HepG2 (cell line): ENCODE measurements around the gene ADAMTSL4. TPM values are rescaled to one million over a fixed set of nuclear protein-coding genes. Genes with fewer than 3 reads are reported as not detected.

Experiments
- CAMTA2 ChIP-seq: sonication (generic); formaldehyde crosslinking; IDR thresholded peaks from 2 replicates; pipeline ENCODE4 v1.4.0; 2020; ENCODE audit warnings: mild to moderate bottlenecking, missing genetic modification reagents, borderline replicate concordance
- GATA4 ChIP-seq: sonication (generic); IDR thresholded peaks from 2 replicates; pipeline ENCODE4 v1.6.1; 2016; ENCODE audit warnings: antibody characterized with exemption, low read depth, borderline replicate concordance
- HIVEP1 ChIP-seq: sonication (generic); formaldehyde crosslinking; IDR thresholded peaks from 2 replicates; pipeline ENCODE4 v1.4.0; 2020; ENCODE audit warnings: mild to moderate bottlenecking, missing genetic modification reagents
- MEIS2 ChIP-seq: sonication (generic); formaldehyde crosslinking; IDR thresholded peaks from 2 replicates; pipeline ENCODE4 v1.9.0; 2021; ENCODE audit warnings: mild to moderate bottlenecking, missing genetic modification reagents
- MXD4 ChIP-seq: IDR thresholded peaks from 2 replicates; pipeline ENCODE4 v1.6.1; 2016; ENCODE audit warnings: mild to moderate bottlenecking, missing biosample characterization, missing genetic modification reagents
- PHF21A ChIP-seq: sonication (generic); formaldehyde crosslinking; IDR thresholded peaks from 2 replicates; pipeline ENCODE4 v1.5.0; 2020; ENCODE audit warnings: mild to moderate bottlenecking, missing genetic modification reagents
- SOX13 ChIP-seq, 3 experiments: fragments of 450-650 bp in 1 of 3; sonication (generic) in 1 of 3; formaldehyde crosslinking in 1 of 3; IDR thresholded peaks in 2 of 3; conservative IDR thresholded peaks in 1 of 3; 2 replicates each; pipeline versions ENCODE4 v1.5.0 to v1.6.1; 2016 to 2020; ENCODE audit warnings: antibody characterized with exemption in 1 of 3, mild to moderate bottlenecking in 1 of 3, missing compliant biosample characterization in 1 of 3, missing genetic modification reagents in 1 of 3, moderate library complexity in 1 of 3
- TAF1 ChIP-seq: sonication (generic); formaldehyde crosslinking; IDR thresholded peaks from 2 replicates; pipeline ENCODE4 v1.4.0; 2020; ENCODE audit warnings: missing genetic modification reagents
- ZNF205 ChIP-seq: IDR thresholded peaks from 2 replicates; pipeline ENCODE4 v1.6.1; 2018; ENCODE audit warnings: missing biosample characterization, missing genetic modification reagents
- ZNF24 ChIP-seq: fragments of 450-650 bp; IDR thresholded peaks from 2 replicates; pipeline ENCODE4 v1.6.1; 2017; ENCODE audit warnings: antibody characterized with exemption, mild to moderate bottlenecking
- ZNF282 ChIP-seq: fragments of 450-650 bp; IDR thresholded peaks from 2 replicates; pipeline ENCODE4 v1.6.1; 2018; ENCODE audit not compliant: partially characterized antibody
- ZNF343 ChIP-seq: sonication (generic); formaldehyde crosslinking; IDR thresholded peaks from 2 replicates; pipeline ENCODE4 v1.4.0; 2020; ENCODE audit warnings: mild to moderate bottlenecking, missing genetic modification reagents
- polyA plus RNA-seq, 8 experiments: library from polyadenylated mRNA; depleted of rRNA in 3 of 8; stranded (reverse) in 7 of 8; unstranded in 1 of 8; fragments of >200 nt; fragmentation: Illumina TruSeq in 4 of 8; extraction: Trizol in 4 of 8; gene quantifications; 2 replicates each; pipeline versions ENCODE4 v1.2.1 to v1.2.3, GENCODE V29; 2011 to 2016; ENCODE audit warnings: low read depth in 4 of 8, missing spikeins in 1 of 8, mixed read lengths in 1 of 8; ENCODE audit not compliant: insufficient read depth in 1 of 8
- total RNA-seq, 5 experiments: library from RNA; depleted of rRNA; stranded (reverse); fragments of >200 nt; fragmentation: Illumina TruSeq; extraction: Trizol; gene quantifications; 2 replicates each; pipeline ENCODE4 v1.2.3, GENCODE V29; 2016; ENCODE audit warnings: low read depth in 1 of 5
- TF ChIP-seq, protein P1 (sequence below): sonication (generic); formaldehyde crosslinking; IDR thresholded peaks from 2 replicates; pipeline ENCODE4 v1.4.0; 2020; ENCODE audit warnings: missing genetic modification reagents
- TF ChIP-seq, protein P2 (sequence below): sonication (generic); formaldehyde crosslinking; IDR thresholded peaks from 2 replicates; pipeline ENCODE4 v1.4.0; 2020; ENCODE audit warnings: mild to moderate bottlenecking, missing genetic modification reagents
- TF ChIP-seq, protein P3 (sequence below): sonication (generic); formaldehyde crosslinking; IDR thresholded peaks from 2 replicates; pipeline ENCODE4 v1.4.0; 2020; ENCODE audit warnings: missing genetic modification reagents, borderline replicate concordance
- TF ChIP-seq, protein P4 (sequence below): sonication (generic); formaldehyde crosslinking; IDR thresholded peaks from 2 replicates; pipeline ENCODE4 v1.5.0; 2020; ENCODE audit warnings: missing genetic modification reagents

Gene ADAMTSL4
- total and polyA plus RNA-seq, 2 of the 13 experiments (the other 11 are each of a cell fraction or from before 2014, with no cell fraction given) = 3.9 to 16.4 TPM

DNA sequence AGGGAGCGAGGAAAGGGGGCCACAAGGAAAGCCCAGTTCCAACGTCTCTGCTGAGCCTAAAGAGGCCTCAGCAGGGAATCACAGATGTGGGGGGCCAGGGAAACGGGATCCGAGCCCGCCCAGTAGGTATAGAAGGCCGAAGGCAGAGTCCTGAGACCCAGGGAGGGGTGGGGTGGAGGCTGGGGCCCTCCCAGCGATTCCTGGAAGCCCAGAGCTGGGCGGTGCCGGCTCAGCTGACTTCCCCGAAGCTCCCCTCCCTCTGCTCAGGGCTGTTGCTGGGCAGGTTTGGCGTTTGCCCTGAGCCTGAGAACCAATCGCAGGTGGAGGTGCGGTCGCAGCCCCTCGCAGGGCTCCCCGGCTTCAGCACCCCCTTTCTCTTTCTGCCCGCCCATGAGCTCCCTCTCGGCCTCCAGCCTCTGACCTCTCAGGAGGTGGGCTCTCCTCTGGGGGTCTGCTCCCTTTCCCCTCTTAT, 12.8 kb downstream of the ADAMTSL4 start (continued):
- no peak for TF ChIP-seq HIVEP1 (CRISPR knock-in tag)
- TF ChIP-seq, protein P1, sequence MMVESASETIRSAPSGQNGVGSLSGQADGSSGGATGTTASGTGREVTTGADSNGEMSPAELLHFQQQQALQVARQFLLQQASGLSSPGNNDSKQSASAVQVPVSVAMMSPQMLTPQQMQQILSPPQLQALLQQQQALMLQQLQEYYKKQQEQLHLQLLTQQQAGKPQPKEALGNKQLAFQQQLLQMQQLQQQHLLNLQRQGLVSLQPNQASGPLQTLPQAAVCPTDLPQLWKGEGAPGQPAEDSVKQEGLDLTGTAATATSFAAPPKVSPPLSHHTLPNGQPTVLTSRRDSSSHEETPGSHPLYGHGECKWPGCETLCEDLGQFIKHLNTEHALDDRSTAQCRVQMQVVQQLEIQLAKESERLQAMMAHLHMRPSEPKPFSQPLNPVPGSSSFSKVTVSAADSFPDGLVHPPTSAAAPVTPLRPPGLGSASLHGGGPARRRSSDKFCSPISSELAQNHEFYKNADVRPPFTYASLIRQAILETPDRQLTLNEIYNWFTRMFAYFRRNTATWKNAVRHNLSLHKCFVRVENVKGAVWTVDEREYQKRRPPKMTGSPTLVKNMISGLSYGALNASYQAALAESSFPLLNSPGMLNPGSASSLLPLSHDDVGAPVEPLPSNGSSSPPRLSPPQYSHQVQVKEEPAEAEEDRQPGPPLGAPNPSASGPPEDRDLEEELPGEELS = peak; percentile 39; the same call in 1 of the 2 replicates
- no peak for TF ChIP-seq ZNF343 (CRISPR knock-in tag)
- no peak for TF ChIP-seq MXD4 (CRISPR knock-in tag)
- TF ChIP-seq GATA4 = no peak
- no peak for TF ChIP-seq ZNF24
- TF ChIP-seq TAF1 (CRISPR knock-in tag) = no peak
- TF ChIP-seq, protein P2, sequence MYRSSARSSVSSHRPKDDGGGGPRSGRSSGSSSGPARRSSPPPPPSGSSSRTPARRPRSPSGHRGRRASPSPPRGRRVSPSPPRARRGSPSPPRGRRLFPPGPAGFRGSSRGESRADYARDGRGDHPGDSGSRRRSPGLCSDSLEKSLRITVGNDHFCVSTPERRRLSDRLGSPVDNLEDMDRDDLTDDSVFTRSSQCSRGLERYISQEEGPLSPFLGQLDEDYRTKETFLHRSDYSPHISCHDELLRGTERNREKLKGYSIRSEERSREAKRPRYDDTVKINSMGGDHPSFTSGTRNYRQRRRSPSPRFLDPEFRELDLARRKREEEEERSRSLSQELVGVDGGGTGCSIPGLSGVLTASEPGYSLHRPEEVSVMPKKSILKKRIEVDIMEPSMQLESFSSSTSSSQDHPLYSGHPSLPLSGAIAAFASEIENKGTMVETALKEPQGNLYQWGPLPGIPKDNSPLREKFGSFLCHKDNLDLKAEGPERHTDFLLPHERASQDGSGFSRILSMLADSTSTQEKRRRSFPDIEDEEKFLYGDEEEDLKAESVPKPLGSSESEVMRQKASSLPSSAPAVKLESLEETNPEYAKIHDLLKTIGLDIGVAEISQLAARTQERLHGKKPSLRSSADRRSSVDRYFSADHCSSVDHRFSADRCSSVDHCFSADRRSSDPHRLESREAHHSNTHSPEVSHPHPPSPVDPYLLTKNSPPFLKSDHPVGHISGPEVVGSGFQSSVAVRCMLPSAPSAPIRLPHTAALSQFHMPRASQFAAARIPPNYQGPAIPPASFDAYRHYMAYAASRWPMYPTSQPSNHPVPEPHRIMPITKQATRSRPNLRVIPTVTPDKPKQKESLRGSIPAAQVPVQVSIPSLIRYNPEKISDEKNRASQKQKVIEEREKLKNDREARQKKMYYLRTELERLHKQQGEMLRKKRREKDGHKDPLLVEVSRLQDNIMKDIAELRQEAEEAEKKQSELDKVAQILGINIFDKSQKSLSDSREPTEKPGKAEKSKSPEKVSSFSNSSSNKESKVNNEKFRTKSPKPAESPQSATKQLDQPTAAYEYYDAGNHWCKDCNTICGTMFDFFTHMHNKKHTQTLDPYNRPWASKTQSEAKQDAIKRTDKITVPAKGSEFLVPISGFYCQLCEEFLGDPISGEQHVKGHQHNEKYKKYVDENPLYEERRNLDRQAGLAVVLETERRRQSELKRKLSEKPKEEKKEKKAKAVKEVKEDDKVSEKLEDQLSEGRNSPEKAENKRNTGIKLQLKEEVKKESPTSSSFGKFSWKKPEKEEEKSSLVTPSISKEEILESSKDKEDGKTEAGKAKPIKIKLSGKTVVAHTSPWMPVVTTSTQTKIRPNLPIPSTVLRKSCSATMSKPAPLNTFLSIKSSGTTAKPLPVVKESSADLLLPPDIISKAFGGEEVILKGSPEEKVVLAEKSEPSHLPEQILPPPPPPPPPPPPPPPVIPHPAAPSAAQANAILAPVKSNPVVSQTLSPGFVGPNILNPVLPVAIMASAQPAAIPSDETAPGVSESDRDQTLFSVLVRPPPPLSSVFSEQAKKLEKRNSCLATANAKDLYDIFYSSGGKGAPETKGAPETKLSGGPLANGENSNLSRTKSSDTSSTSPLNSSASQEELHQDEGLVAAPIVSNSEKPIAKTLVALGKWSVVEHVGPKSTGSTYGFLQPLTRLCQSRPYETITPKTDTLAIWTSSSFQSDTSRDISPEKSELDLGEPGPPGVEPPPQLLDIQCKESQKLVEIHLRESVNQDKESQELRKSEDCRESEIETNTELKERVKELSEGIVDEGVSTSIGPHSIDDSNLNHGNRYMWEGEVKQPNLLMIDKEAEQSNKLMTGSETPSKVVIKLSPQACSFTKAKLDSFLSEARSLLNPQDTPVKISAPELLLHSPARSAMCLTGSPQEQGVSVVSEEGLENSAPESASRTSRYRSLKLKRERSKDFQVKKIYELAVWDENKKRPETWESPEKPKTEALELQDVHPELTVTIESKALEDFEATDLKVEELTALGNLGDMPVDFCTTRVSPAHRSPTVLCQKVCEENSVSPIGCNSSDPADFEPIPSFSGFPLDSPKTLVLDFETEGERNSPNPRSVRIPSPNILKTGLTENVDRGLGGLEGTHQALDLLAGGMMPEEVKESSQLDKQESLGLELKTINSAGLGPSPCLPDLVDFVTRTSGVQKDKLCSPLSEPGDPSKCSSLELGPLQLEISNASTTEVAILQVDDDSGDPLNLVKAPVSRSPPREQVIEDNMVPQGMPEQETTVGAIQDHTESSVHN (CRISPR knock-in tag) = no peak
- no peak for TF ChIP-seq ZNF282
- no peak for TF ChIP-seq MEIS2 (CRISPR knock-in tag)
- TF ChIP-seq, protein P3, sequence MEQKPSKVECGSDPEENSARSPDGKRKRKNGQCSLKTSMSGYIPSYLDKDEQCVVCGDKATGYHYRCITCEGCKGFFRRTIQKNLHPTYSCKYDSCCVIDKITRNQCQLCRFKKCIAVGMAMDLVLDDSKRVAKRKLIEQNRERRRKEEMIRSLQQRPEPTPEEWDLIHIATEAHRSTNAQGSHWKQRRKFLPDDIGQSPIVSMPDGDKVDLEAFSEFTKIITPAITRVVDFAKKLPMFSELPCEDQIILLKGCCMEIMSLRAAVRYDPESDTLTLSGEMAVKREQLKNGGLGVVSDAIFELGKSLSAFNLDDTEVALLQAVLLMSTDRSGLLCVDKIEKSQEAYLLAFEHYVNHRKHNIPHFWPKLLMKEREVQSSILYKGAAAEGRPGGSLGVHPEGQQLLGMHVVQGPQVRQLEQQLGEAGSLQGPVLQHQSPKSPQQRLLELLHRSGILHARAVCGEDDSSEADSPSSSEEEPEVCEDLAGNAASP (CRISPR knock-in tag) = 0 out of 2 replicates have a peak, but pooled peaks have one; percentile 84
- TF ChIP-seq CAMTA2 (CRISPR knock-in tag) = no peak
- no peak for TF ChIP-seq ZNF205
- TF ChIP-seq, protein P4, sequence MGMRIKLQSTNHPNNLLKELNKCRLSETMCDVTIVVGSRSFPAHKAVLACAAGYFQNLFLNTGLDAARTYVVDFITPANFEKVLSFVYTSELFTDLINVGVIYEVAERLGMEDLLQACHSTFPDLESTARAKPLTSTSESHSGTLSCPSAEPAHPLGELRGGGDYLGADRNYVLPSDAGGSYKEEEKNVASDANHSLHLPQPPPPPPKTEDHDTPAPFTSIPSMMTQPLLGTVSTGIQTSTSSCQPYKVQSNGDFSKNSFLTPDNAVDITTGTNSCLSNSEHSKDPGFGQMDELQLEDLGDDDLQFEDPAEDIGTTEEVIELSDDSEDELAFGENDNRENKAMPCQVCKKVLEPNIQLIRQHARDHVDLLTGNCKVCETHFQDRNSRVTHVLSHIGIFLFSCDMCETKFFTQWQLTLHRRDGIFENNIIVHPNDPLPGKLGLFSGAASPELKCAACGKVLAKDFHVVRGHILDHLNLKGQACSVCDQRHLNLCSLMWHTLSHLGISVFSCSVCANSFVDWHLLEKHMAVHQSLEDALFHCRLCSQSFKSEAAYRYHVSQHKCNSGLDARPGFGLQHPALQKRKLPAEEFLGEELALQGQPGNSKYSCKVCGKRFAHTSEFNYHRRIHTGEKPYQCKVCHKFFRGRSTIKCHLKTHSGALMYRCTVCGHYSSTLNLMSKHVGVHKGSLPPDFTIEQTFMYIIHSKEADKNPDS (CRISPR knock-in tag) = no peak
- no peak for TF ChIP-seq SOX13 (IDR thresholded peaks at IDR 0.05)
- TF ChIP-seq SOX13 (CRISPR knock-in tag; conservative IDR thresholded peaks at IDR 0.05 in 1 of 2, IDR thresholded peaks at IDR 0.05 in 1 of 2) = peak in 1 of 2 experiments; percentile 80; a peak in 2 of 4 replicates
- TF ChIP-seq PHF21A (CRISPR knock-in tag) = peak; percentile 54; the same call in 1 of the 2 replicates
